Brain microvascular endothelial cell (primary cell): ENCODE measurements around the gene VWC2.

ENCODE experiments used
- DNase-seq: peaks from one replicate; pipeline ENCODE4 v3.0.0-alpha.2; 2020
- H3K27ac ChIP-seq: fragments of 250-450 bp; sonication (Bioruptor Pico); 2 replicates; pipeline ENCODE4 v1.5.1; 2020; ENCODE audit warnings: mild to moderate bottlenecking, moderate library complexity
- H3K27me3 ChIP-seq: fragments of 250-450 bp; sonication (Bioruptor Pico); replicated peaks from 2 replicates; pipeline ENCODE4 v1.5.1; 2020; ENCODE audit warnings: mild to moderate bottlenecking
- H3K36me3 ChIP-seq: fragments of 250-450 bp; sonication (Bioruptor Pico); replicated peaks from 2 replicates; pipeline ENCODE4 v1.5.1; 2020; ENCODE audit warnings: mild to moderate bottlenecking
- H3K4me3 ChIP-seq: 2 replicates; pipeline ENCODE4 v1.5.1; 2011; ENCODE audit warnings: low read depth, mild to moderate bottlenecking, control low read depth, low read length, moderate library complexity
- CTCF ChIP-seq: IDR thresholded peaks from 2 replicates; pipeline ENCODE4 v1.5.1; 2011; ENCODE audit warnings: low read depth, mild to moderate bottlenecking, moderate library complexity, low read length, control low read depth, inconsistent platforms; ENCODE audit errors: missing control alignments
- in situ Hi-C: cut with HindIII; loops from 2 replicates; pipeline ENCODE4 v1.10.0; 2017; ENCODE audit warnings: low sequenced_read_pairs, low pct_ligation_motif_present

The VWC2 gene

GRCh38 chr7:49797987-49798660, 24.7 kb downstream of the VWC2 start:
- in situ Hi-C loops: no loop called here

GRCh38 chr7:49800031-49800430, 26.6 kb downstream of the VWC2 start:
- Histone ChIP-seq H3K27ac (no peak overlapping the region), H3K27me3 (no peaks in the 10 kb centered on the region), H3K36me3 (no peaks in the 10 kb centered on the region), H3K4me3 (no peak overlapping the region)
- in situ Hi-C loops: no loop called here
- TF ChIP-seq CTCF: no peak
- no peak for DNase-seq

More at GRCh38 chr7:49797987-49798660, 24.7 kb downstream of the VWC2 start:
- no peaks in the 10 kb centered on the region for H3K27me3 ChIP-seq
- DNase-seq: no peak
- no peak for TF ChIP-seq CTCF
- H3K36me3 ChIP-seq: no peaks in the 10 kb centered on the region
- no peak overlapping the region for H3K27ac ChIP-seq
- no peak overlapping the region for H3K4me3 ChIP-seq

- no peak for TF ChIP-seq CTCF
- no peak for DNase-seq
- no peak overlapping the region for H3K4me3 ChIP-seq
- H3K27me3 ChIP-seq: no peaks in the 10 kb centered on the region
- H3K36me3 ChIP-seq: no peaks in the 10 kb centered on the region
- in situ Hi-C loops: no loop called here
- H3K27ac ChIP-seq: no peak overlapping the region
These were observed 29.2 kb downstream of the VWC2 start for GRCh38 chr7:49802600-49802999.

GRCh38 chr7:49803812-49804211, 30.4 kb downstream of the VWC2 start:
- Histone ChIP-seq H3K27ac (no peak overlapping the region), H3K27me3 (no peaks in the 10 kb centered on the region), H3K36me3 (no peaks in the 10 kb centered on the region), H3K4me3 (no peak overlapping the region)
- no peak for DNase-seq
- in situ Hi-C loops: no loop called here
- no peak for TF ChIP-seq CTCF

GRCh38 chr7:49805371-49806007, 32.1 kb downstream of the VWC2 start:
- no peak for TF ChIP-seq CTCF
- no peaks in the 10 kb centered on the region for H3K27me3 ChIP-seq
- in situ Hi-C loops: no loop called here

More at GRCh38 chr7:49805371-49806007, 32.1 kb downstream of the VWC2 start:
- Histone ChIP-seq H3K36me3 (no peaks in the 10 kb centered on the region), H3K27ac (no peak overlapping the region), H3K4me3 (no peak overlapping the region)
- DNase-seq: no peak
